Endothelial cell of umbilical vein (primary cell): Measurements from ENCODE around the gene SYNE3.

Source experiments
- MAX ChIP-seq: IDR thresholded peaks from 2 replicates; pipeline ENCODE4 v1.6.1; 2011; ENCODE audit not compliant: insufficient read depth, insufficient read length
- POLR2A ChIP-seq: IDR thresholded peaks from 2 replicates; pipeline ENCODE4 v1.6.1; 2012; ENCODE audit warnings: low read depth, mild to moderate bottlenecking, control low read depth, low read length
- POLR2AphosphoS5 ChIP-seq: IDR thresholded peaks from 2 replicates; pipeline ENCODE4 v1.6.1; 2012; ENCODE audit warnings: low read depth, mild to moderate bottlenecking, control low read depth, low read length, moderate library complexity; ENCODE audit not compliant: insufficient read depth

- TF ChIP-seq MAX: no peak
- TF ChIP-seq POLR2AphosphoS5: no peak
- TF ChIP-seq POLR2A: no peak
Observed at GRCh38 chr14:95515596-95516552, 576 bp downstream of the SYNE3 start.
